OCI-LY3 (cell line): ENCODE results near the gene TUBGCP2.

Source experiments
- H2AFZ ChIP-seq: fragments of 200-600, 300-600 bp; shearing (Covaris generic); 2 replicates; pipeline ENCODE4 v1.6.0; 2014; ENCODE audit warnings: antibody characterized with exemption, low read depth, low read length
- H3K27ac ChIP-seq: fragments of 200-600, 300-600 bp; sonication (generic); 2 replicates; pipeline ENCODE4 v1.5.1; 2014; ENCODE audit warnings: mild to moderate bottlenecking, low read length, moderate library complexity, mixed read lengths
- H3K27me3 ChIP-seq: fragments of 200-600, 300-600 bp; sonication (generic); 2 replicates; pipeline ENCODE4 v1.6.1; 2014; ENCODE audit warnings: low read depth, low read length, mixed read lengths
- H3K36me3 ChIP-seq: fragments of 200-600, 300-600 bp; sonication (generic); replicated peaks from 2 replicates; pipeline ENCODE3; 2014; ENCODE audit warnings: low read depth, low read length, mixed read lengths
- H3K4me1 ChIP-seq: fragments of 300-600, 200-600 bp; sonication (generic); 2 replicates; pipeline ENCODE4 v1.6.1; 2014; ENCODE audit warnings: low read length, mixed read lengths
- H3K4me2 ChIP-seq: fragments of 200-600, 300-600 bp; sonication (generic); 2 replicates; pipeline ENCODE4 v1.6.1; 2014; ENCODE audit warnings: low read length, mixed read lengths
- H3K4me3 ChIP-seq: fragments of 300-600, 200-600 bp; sonication (generic); 2 replicates; pipeline ENCODE4 v1.5.1; 2014; ENCODE audit warnings: antibody characterized with exemption, mild to moderate bottlenecking, low read length, moderate library complexity
- H3K79me2 ChIP-seq: fragments of 300-600, 200-600 bp; shearing (Covaris generic); 2 replicates; pipeline ENCODE4 v1.6.1; 2014; ENCODE audit warnings: mild to moderate bottlenecking, low read length, mixed read lengths
- H3K9ac ChIP-seq: fragments of 300-600, 200-600 bp; shearing (Covaris generic); 2 replicates; pipeline ENCODE4 v1.6.0; 2014; ENCODE audit warnings: mild to moderate bottlenecking, low read length, moderate library complexity
- H3K9me3 ChIP-seq: fragments of 200-600, 300-600 bp; shearing (Covaris generic); 2 replicates; pipeline ENCODE4 v1.6.1; 2014; ENCODE audit warnings: low read length, mixed read lengths; ENCODE audit not compliant: insufficient read depth
- H4K20me1 ChIP-seq: fragments of 200-600, 300-600 bp; sonication (generic); 2 replicates; pipeline ENCODE4 v1.6.1; 2016; ENCODE audit warnings: low read length, mixed read lengths; ENCODE audit not compliant: insufficient read depth
- CTCF ChIP-seq: fragments of 200-600, 300-600 bp; sonication (generic); IDR thresholded peaks from 2 replicates; pipeline ENCODE4 v1.5.1; 2014; ENCODE audit warnings: antibody characterized with exemption, low read length, low read depth
- EZH2phosphoT487 ChIP-seq: fragments of 200-600 bp; shearing (Covaris generic); IDR thresholded peaks from 2 replicates; pipeline ENCODE4 v1.6.1; 2018; ENCODE audit warnings: antibody characterized with exemption, mixed run types, low read depth

TUBGCP2 gene

DNA sequence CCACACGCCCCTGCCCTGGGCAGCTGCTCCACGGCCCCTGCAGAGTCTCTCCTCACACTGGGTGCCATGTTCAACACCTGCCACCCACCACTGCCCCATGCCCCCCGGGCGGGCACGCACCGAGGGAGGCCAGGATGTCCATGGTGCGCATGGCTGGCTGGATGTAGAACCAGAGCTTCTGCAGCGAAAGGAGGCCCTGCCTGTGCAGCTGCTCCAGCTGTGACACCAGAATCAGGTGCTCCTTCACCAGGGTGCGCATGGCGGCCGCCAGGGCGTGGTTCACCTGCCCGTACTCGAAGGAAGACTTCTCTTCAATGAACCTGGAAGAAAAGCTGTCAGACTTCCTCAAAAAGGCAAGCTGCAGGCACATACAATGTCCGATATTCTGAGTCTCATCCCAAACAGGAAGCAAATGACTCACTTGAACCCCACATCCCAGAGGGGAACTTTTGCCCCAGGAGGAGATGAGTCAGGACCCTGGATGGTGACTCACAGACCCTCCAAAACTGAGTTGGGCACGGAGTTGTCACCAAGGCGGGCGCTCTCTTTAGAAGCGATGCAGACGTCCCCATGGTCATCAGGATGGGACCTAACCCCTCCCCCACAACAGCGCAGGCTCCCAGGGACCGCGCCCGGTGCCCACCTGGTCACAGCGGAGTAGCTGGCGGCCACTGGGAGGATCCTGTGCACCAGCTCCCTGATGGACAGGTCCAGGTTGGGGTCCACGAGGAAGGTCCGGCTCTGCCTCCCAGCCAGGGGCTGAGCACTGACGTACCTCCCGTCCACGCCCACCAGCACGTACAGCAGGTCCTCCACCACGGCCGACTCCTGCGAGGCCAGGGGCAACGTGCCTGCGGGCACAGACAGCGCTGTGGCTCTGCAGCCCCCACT, 15.5 kb downstream of the TUBGCP2 start:
- Histone ChIP-seq H3K4me3 (no peak overlapping the region), H2AFZ (no peak overlapping the region), H3K27ac (no peak overlapping the region), H3K9ac (no peak overlapping the region), H3K4me1 (no peaks in the 10 kb centered on the region), H3K36me3 (peaks cover 3% of the 10 kb centered on the region), H3K27me3 (no peaks in the 10 kb centered on the region), H4K20me1 (no peaks in the 10 kb centered on the region), H3K79me2 (no peaks in the 10 kb centered on the region), H3K4me2 (no peak overlapping the region), H3K9me3 (no peaks in the 10 kb centered on the region)
- no peak for TF ChIP-seq CTCF
- no peak for TF ChIP-seq EZH2phosphoT487

DNA sequence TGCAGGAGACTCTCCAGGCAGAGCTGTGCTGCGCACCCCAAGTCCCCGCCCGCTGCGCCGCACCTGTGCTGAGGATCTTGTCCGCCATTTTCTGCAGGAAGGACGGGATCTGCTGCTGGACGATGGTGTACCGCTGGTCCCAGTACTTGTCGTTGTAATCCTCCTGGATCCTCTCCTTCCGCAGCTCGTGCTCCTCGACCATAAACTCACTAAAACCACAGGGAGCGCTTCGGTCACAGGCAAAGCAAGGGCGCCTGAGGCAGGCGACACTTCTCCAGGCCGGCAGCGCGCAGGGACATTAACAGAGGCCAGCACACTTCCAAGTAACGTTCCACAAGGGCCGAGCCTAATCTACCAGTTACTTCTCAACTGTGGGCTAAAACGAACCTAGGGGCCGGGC, 18.9 kb downstream of the TUBGCP2 start:
- no peaks in the 10 kb centered on the region for H3K79me2 ChIP-seq
- no peak overlapping the region for H3K27ac ChIP-seq
- TF ChIP-seq EZH2phosphoT487 (no peak), CTCF (no peak)
- H2AFZ ChIP-seq = no peak overlapping the region
- no peak overlapping the region for H3K9ac ChIP-seq
- no peaks in the 10 kb centered on the region for H4K20me1 ChIP-seq
- H3K4me1 ChIP-seq = no peaks in the 10 kb centered on the region
- no peak overlapping the region for H3K4me3 ChIP-seq
- no peaks in the 10 kb centered on the region for H3K27me3 ChIP-seq
- H3K9me3 ChIP-seq = no peaks in the 10 kb centered on the region
- H3K4me2 ChIP-seq = no peak overlapping the region
- no peaks in the 10 kb centered on the region for H3K36me3 ChIP-seq

- Histone ChIP-seq H2AFZ (no peak overlapping the region), H4K20me1 (no peaks in the 10 kb centered on the region), H3K27me3 (no peaks in the 10 kb centered on the region), H3K9me3 (no peaks in the 10 kb centered on the region), H3K4me3 (no peak overlapping the region), H3K79me2 (no peaks in the 10 kb centered on the region), H3K9ac (no peak overlapping the region), H3K27ac (no peak overlapping the region), H3K4me2 (no peak overlapping the region), H3K4me1 (no peaks in the 10 kb centered on the region), H3K36me3 (no peaks in the 10 kb centered on the region)
- no peak for TF ChIP-seq EZH2phosphoT487
- no peak for TF ChIP-seq CTCF
These were observed 20.7 kb downstream of the TUBGCP2 start for GRCh38 chr10:133287832-133288500.

GRCh38 chr10:133286366-133286765, 22.3 kb downstream of the TUBGCP2 start:
- no peaks in the 10 kb centered on the region for H3K79me2 ChIP-seq
- no peaks in the 10 kb centered on the region for H4K20me1 ChIP-seq
- H3K36me3 ChIP-seq = no peaks in the 10 kb centered on the region
- no peaks in the 10 kb centered on the region for H3K27me3 ChIP-seq
- no peaks in the 10 kb centered on the region for H3K4me1 ChIP-seq
- H2AFZ ChIP-seq = no peak overlapping the region
- H3K9ac ChIP-seq = no peak overlapping the region
- no peak for TF ChIP-seq CTCF
- no peak for TF ChIP-seq EZH2phosphoT487
- no peaks in the 10 kb centered on the region for H3K9me3 ChIP-seq
- no peak overlapping the region for H3K27ac ChIP-seq
- no peak overlapping the region for H3K4me3 ChIP-seq
- no peak overlapping the region for H3K4me2 ChIP-seq
